SW480 (cell line): Measurements from ENCODE around the gene PDLIM1.

ENCODE experiments used
- DNase-seq: peaks from one replicate; pipeline ENCODE4 v3.0.0-alpha.2; 2016; ENCODE audit warnings: low spot score

Gene PDLIM1

DNA sequence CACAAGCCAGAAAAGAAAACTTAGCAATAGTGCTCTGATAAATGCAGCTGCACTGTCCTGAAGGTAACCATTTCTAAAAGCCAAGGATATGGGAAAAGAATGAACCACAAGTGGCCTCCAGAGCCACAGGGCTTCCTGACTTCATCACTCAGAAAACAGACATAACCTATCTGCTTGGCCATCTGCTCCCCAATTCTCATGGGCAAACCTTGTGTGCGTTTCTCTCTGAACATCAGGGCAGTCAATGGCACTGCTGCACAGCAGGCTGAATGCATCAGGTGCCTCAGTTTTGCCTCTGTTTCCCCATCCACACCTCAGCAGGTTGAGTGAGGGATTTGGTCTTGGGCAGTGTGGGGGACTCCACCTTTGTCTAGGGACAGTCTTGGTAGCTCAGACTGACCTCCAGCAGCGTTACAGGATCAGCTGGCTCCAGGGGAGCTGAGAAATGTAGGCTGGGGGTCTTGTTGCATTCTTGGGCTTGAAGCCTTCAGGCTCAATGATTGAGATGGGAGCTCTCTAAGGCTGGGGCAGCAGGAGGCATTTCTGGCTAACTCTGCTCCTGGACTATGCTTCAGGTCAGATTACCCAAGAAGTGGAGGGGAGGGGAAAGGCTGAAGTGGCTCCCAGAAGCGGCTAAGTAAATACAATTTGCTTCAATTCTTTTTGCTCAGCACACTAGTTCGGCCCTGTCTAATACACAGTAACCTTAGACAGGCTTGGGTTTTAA is 23.6 kb upstream of the PDLIM1 start:
- DNase-seq: no peak

DNA sequence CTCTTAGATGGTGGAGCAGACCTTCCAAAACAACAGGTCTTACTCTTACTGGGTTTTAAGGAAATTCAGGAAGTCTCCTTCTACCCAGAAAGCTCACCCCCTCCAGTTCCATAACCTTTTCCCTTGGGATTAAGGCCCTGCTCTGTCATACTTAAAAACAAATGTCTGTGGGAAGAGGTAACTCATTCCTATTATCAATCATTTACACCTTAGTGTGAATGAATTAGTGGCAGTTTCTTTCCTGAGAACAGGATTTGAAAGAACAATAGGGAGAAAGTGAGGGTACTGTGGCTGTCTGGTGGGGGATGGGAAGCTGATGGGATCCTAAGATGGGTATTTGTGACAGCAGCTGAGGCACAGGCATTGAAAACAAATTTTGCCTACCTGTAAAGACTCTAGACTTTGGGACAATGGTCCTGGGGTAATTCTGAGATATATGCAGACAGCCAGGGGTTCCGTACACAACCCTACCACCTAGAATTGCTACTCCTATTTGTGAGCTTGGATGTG is 22.2 kb upstream of the PDLIM1 start:
- DNase-seq: no peak

DNA sequence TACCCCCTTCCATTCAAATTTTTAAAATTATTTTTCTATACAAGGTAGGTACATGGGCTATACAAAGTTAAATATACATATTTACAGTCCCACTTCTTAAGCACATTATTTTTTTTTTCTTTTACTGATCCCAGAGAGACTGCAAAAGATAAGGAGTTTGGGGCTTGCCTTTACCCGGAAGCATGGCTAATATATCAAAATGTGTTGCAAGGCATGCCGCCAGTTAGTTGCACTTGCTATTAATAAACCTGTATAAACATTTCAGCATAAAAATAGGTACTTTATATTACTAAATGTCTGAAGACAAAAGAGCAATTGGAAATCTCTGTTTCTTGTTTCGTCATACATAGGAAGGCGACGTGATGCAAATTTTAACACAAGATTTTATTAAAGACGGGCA is 21.5 kb upstream of the PDLIM1 start:
- DNase-seq: no peak

DNA sequence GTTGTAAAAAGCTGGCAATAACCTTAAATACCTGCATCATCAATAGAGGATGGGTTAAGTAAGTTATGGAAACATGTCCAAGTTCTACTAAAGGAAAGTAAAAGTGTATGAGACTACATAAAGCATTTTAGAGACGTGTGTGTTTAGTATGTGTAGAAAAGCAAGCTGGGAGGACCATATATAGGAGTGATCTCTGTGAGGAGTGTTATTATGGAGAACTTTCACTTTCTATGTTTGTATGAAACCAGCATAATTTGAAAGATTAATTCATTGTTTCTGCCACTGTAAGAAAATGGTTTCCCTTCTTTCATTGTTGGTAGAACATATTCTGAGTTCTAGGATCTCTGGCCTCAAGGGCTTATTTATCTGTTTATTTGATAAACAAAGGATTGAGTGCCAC is 19.2 kb upstream of the PDLIM1 start:
- DNase-seq: no peak

DNA sequence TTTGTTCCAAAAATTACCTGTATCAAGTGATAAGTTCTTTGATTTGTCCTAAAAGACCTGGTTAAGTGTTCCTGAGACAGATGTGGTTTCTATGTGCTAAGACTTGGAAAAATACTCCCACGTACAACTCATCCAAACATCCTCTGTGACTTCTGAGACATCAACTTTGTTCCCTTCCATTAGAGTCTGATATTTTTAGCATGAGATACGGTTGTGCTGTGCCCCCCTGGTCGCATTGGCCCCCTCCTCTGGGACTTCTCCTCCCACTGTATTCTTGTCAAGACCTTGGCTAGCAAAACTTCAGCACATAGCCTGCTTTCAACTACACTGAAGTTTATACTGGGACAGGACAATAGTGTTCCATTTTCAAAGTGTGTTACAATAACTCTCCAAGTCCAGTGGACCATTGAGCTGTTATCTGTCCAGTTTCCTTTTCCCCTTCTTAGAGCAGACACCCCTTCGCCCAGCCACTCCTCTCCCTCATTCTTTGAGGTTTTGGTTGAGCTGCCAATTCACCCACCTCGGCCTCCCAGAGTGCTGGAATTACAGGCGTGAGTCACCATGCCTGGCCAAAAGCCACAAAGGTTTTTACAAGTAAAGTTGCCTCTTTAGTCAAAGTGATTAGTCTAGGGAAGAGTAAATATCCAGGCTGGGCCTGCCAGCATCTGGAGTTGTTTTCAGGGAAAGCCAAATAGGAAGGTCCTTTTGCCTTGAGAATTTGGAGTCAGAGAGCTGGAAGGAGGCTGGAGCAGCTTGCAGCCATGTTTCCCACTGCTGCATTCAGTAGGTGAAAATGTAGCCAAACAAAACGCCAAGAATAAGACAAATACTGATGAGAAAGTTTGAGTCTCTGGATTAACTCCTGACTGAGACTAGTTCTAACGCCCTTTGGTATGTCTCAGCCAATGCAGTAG is 17.8 kb upstream of the PDLIM1 start:
- peak; percentile 84 for DNase-seq

DNA sequence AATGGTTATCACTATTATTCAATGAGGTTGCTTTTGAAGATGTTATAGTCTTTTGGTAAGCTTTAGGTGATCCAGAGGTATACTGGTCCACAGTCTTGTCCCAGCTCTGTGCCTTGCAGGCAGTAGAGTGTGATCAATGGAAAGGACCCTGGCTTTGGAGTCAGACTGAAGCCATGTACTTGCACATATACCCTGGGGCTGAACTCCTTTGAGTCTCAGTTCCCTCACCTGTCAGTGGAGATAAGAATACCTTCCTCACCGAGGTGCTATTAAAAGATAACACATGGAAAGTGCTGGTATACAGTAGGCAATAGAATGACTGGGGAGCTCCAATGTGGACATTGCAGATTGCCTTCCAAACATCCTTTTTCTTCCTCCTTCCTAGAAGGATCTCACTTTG is 16.0 kb upstream of the PDLIM1 start:
- no peak for DNase-seq

DNA sequence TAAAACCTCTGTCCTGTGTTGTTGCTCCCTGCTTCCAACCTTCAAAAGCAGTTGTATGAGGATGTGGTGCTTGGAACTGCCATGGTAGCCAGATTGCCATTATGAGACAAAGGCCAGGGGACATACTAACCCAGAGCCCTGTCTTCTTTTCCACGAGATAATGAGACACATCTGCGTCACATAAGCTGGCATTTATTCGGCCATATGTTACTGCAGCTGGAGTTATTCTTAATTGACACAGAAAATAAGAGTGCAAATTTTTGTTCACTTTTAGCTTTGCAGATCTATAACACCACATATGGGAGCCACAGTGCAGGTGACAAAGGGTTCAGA is 15.5 kb upstream of the PDLIM1 start:
- DNase-seq: no peak

DNA sequence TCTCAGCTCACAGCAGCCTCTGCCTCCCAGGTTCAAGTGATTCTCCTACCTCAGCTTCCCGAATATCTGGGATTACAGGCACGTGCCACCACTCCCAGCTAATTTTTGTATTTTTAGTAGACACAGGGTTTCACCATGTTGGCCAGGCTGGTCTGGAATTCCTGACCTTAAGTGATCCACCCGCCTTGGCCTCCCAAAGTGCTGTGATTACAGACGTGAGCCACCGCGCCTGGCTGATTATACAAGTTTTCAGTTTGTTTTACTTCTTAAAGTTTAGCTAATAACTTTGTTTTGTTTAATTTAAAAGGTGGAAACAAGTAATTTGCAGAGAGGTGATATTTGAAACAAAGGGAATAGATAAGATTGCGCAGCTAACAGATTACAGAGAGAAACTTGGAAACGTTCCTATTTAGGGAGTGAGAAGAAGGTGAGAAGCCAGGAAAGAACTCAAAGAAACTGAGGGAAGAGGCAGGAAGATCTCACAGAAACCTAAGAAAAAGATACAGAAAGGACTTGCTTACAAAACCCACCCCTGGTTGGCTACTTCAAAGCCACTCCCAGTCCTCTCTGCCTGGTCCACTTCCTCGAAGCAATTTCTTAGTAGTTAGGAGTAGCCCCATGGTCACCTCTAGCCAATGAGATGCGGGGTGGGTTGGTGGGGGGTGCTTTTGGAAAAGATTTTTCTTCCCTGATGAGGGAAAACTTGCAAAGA is 15.0 kb upstream of the PDLIM1 start:
- DNase-seq: no peak

DNA sequence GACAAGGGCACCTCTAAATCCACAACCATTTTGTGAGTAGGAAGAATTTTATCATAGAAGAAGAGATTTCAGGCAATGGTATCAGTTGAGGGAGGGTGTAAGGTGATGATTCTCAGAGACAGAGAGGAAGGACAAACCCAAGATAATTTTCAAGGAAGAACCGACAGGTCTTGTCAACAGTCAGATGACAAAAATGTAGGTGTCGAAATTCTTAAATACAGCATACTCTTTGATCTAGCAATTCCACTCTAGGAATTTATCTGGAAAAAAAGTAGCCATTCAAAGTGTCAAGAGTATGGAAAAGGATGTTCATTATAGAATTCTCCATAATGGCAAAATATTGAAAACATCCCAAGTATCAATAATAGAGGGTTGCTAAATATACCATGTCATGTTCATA is 14.2 kb upstream of the PDLIM1 start:
- no peak for DNase-seq

DNA sequence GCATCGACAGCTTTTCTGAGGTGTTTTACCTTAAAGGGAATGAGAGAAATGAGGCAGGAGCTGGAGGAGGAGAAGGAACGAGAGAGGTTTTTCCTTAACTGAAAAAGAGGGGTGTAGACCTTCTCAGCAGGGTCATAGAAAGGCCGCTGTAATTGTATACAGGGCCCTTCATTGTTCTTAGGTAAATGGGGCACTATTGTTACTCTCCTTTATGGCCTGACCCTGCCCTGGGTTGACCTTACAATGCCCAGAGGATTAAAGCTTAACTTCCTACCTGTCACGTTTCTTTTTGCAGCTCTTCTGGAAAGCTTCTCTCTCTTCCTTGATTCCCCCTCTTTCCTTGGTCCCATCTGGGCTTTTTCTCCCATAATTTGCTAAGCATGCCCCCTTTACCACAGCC is 13.7 kb upstream of the PDLIM1 start:
- no peak for DNase-seq

DNA sequence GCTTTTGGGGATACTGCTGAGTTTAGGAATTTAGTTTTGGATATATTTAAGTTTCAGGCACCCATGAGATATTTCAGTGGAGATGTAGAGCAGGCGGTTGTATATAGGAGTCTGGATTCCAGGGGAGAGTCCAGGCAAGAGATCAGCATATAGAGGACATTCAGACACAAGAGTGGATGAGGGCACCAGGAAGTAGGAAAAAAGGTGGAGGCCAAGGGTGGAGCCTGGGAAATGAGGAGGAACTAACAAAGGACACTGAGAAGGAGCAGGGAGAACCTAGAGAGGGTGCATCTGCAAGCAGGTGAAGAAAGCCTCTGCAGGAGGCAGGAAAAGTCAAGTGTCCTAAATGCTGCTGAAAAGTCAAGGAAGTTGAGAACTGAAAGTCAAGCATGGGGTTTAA is 13.1 kb upstream of the PDLIM1 start:
- no peak for DNase-seq

DNA sequence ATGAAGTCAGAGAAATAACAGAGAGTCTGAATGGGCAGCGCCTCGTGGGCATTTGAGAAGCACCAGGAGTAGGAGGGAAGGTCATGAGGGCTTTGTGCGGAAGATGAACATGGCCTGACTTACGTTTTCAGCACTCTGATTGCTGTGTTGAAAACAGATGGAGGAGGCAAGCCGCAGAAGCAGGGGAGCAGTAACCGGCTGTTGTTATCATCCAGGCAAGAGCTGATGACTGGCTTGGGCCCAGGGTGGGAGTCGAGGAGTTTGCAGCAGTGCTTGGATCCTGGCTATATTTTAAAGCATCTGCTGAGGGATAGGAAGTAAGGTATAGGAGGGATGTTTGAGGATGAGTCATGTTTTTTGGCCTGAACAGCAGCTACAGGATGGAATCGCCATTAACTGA is 12.7 kb upstream of the PDLIM1 start:
- no peak for DNase-seq

DNA sequence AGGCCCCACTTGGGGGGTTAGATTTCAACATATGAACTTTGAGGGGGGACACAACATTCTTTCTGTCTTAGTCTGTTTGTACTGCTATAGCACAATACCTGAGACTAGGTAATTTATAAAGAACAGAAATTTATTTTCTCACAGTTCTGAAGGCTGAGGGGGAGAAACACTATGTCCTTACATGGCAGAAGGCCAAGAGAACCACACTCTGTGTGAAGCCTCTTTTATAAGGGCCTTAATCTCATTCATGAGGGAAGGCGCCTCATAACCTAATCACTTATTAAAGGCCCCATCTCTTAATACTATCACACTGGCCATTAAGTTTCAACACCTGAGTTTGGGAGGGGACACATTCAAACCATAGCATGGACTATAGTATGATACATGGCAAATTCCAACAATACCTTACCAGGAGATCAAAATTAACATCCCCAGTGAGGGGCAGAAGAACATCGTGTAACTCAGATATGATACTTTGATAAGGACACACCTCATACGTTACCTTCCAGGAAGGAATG is 9.3 kb upstream of the PDLIM1 start:
- no peak for DNase-seq

DNA sequence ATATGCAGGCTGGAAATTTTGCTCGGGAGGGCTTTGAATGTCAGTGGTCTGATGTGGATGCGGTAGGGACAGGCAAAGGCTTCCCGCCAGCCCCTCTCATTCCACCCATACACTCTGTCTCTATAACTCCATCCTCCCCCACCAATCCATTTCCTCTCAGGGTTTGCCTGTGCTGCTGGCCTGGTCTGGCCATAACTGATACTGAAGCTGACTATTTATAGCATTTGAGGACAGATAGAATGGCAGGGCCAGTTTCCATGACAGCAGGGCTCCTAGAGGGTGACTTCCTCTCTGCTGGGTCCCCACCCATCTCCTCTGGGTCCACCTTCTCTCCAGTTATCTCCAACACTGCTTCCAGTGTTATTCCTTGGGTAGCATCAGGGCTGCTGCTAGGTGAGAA is 6.6 kb upstream of the PDLIM1 start:
- no peak for DNase-seq

DNA sequence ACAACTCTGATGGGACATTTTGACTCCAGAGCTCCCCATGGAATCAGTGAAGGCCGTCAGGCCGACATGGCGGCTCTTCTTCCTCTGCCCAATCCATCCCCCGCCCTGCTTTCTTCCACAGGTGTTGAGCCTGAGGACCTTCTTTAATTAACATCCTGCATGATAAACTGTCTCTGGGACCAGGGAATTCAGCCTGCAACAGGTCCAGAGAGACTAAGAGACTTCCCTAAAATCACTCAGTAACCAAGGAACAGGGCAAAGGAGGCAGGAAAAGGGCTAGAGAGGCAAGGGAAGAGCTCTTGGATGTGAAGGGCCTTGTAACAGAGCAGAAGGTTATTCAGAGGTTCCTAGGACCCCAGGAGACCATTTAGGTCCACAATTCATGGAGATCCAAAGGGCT is 6.0 kb upstream of the PDLIM1 start:
- no peak for DNase-seq

DNA sequence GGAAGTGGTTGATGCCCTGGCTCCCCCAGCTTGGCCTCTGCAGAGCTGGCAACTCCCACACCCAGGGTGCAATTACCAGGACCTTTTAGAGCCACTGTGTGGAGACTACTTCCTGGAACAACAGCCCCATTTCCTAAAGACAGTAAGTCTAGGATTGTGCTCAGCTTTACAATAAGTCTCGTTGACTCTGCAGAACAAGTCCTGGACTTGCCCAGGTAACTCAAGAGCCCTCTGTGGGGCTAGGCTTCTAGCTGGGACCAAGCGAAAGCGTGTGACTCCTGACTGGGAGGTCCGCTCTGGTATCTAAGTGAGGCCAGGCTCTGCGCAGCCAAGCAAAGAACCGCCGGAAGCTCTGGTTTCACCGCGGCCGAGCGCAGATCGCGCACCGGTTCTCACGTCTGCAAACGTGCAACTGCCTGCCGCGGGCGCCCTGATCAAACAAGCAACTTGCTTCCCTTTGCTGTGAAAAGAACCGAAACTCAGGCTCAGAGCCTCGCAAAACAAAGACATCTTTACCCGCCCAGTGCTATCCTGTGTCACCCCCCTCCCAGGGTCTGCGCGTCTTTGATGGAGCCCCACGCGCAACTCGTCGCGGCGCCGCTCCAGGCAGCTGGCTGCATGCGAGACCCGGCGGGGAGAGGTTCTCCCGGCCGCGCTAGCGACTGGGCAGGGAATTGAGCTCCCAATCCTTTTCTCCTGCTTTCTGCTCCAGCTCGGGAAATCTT is 4.4 kb upstream of the PDLIM1 start:
- DNase-seq: peak; percentile 69

DNA sequence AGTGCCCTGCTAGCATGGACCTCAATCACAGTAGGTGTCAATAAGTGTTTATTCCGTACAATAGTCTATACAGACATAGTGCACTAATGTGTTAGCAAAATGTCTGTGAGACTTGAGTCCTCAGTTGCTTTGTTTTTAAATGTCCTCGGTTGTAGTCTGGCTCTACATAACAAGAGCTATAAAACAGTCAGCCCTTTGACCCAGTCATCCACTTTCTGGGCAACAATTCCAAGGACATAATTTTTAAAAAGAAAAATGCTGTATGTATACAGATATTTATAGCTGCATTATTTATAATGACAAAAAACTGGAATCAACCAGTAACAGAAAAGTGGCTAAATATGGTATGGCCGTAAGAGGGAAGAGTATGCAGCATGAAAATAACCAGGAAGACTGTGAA is 2.8 kb upstream of the PDLIM1 start:
- DNase-seq: no peak

DNA sequence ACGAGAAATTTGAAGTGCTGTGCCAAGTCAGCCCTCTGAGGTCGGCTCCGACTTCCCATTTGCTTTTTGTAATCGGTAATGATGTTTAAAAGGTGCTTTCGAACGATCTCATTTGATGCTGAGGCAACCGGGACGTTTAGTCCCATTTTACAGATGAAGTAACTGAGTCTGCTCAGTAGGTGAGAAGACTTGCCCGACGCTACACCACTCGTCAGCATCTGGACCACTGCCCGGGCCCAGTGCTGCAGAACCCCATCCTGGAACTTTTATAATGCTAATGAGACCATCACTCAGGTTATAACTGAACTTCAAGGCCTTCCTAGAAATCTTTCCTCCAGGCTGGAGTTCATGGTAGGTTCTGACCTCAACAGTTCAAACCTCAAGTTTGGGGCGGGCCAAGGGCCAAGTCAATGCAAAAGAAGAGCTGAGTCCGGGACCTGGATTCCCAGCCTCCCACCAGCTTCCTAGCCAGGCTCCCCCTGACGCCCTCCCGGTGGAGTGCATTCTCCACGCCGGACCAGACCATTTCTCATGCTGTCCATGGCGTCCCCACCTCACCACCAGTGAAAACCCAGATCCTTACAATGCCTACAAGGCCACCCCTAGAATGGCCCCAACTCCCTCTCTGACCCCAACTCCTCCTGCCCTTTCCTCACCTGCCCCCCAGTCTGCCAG is 699 bp upstream of the PDLIM1 start:
- no peak for DNase-seq

DNA sequence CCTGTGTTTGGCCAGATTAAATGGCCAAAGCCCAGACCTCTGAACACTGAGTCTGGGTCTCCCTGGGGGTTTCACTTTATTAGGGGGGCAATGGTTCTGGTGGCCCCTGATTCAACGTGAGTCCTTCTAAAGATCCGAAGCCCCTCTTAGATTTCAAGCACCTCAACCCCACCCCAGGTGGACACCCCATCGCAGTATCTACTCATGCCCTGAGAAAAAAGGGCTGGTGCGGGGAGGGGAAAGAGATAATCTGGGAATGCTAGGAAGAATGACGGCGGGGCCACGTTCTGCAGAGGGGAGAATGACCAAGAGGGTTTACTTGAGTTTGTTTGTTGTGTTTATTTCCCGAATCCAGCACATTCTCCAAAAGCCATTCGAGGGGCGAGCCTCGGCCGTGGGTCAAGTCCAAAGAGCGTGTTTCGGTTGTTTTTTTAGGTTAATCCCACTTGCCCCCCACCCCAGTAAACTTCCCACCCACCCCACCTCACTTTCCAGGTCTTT is 832 bp downstream of the PDLIM1 start:
- DNase-seq: no peak

DNA sequence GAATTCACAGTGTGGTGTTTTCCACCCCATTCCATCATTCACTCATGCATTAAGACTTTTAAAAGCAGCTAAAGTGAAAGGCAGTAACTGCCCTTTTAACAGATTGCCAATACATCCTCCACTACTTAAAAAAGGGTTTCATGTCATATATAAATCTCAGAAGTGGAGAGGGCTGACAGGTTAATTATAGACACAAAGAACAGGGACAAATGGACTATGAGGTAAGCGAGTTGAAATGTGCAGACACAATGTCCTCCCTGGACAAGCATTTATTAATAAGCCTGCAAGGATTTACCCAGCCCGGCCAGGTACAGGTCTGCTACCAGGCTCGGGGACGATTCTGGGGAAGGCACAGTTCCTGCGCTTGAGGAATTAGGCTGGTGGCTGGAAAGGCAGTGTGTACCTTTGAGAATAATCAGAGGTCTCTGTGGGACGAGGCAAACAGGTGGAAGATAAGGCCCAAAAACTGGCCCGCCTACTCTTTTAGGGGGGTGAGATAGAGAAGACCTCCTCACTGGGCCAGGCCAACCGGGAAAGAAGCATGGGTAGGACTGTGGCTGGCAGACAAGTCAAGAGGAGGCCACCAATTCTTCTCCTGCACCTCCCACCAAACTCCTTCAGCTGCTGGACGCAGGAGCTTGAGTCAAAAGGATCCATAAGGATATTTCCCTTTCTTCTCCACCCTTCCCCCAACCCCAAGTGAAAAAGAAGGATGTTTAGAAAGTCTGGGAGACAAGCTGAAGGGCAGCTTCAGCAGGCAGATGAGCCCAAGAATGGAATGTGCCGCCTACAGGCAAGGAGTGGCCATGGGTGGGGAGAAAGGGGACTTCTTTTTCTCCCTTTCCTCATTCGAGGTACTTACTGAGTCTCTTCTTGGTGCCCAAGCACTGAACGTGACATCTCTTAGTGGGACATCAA is 1.5 kb downstream of the PDLIM1 start:
- peak; percentile 29 for DNase-seq
